ENCODE results near the gene PPID. TPM values are rescaled to one million over a fixed set of nuclear protein-coding genes. Genes with fewer than 3 reads are reported as not detected.
"Not testable (repeated sequence)": the region's sequence is repeated elsewhere in the genome, so short reads cannot be mapped to it uniquely, and the experiment has no call there.

Gene PPID
- total and polyA plus RNA-seq, 9 donors = 30.3 to 55.2 (median 47.0) TPM

DNA sequence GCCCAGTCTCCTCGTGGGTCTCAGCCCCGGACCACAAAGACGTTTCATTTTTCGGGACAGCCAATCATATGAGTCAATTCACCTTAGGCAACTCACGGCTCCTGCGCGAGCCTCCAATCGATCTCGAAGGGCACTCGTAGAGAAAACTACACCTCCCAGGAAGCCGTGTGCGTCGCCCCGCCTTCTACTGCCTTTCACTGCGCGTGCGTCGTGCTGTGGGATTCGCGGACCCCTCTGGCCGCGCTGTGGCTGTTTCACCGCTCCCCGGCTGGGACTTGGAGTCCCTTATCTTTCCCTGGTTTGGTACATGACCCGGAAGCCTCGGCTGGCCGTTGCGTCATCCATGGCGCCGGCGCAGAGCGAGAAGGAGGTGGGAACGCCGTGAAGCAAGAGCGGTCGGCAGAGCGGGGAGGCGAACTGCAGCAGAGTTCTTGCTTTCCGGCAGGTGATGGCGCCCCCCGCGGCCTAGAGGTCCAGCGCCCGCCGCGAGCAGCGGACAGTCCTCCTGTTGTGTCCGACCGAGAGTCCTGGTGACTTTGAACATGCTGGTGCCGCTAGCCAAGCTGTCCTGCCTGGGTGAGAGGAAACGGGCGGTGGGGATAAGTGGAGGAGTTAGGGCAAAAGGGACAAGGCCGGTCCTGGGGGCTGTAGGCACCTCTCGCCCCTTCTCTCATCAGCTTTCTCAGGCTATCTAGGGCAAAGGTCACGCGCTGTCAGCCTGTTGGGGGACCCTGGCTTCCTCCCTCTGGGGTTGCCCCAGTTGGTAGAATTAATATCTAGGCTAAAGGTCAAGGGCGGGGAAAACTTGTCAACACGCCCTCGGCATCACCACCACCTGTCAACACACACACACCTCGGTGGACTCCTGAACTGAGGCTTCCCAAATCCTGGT, 51.0 kb downstream of the PPID start, which contains the start of gene ETFDH:
Gene ETFDH, plus strand, starts transcription at position 382 of the 892 bp plus-strand sequence. Its CDS starts 161 bp downstream, at position 543.
- H3K36me3 ChIP-seq (ENCODE audit: control insufficient read depth, insufficient read depth, low read length) = no peaks in the 10 kb centered on the region
- peaks cover 9% of the 10 kb centered on the region for H3K4me1 ChIP-seq (ENCODE audit: control insufficient read depth, insufficient read depth, low read length)
- H3K27ac ChIP-seq (ENCODE audit: low read length) = peak within 1 kb of the TSS; percentile 99
- peak within 1 kb of the TSS; percentile 95 for H3K4me3 ChIP-seq (ENCODE audit: low read length)
- no peaks in the 10 kb centered on the region for H3K9me3 ChIP-seq (replicated peaks; ENCODE audit: control insufficient read depth, low read depth, low read length)
- DNase-seq = peak; percentile 100
- under 1% methylated on average over 51 of the region's 60 CpGs for WGBS (ENCODE audit: insufficient coverage)
- H3K27me3 ChIP-seq (ENCODE audit: control insufficient read depth, insufficient read depth, low read length) = no peaks in the 10 kb centered on the region

DNA sequence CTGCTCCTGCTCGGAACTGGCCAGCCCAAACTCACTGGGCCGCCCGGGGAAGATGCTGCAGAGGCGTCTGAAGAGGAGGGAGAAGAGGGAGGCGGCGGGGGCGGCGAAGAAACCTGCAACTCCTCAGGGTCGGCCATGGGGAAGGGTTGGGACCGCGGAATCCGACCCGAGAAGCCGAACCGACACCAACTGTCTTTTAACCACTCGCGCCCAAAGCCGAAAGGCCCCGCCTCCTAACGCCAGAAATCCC, 51.6 kb downstream of the PPID start, which contains the start of gene C4orf46:
Gene C4orf46, minus strand, starts transcription at position 223 of the 250 bp plus-strand sequence. Its CDS starts 86 bp downstream, at position 137.
- Histone ChIP-seq H3K27me3 (ENCODE audit: control insufficient read depth, insufficient read depth, low read length) (no peaks in the 10 kb centered on the region), H3K27ac (ENCODE audit: low read length) (peak within 1 kb of the TSS; percentile 99), H3K9me3 (replicated peaks; ENCODE audit: control insufficient read depth, low read depth, low read length) (no peaks in the 10 kb centered on the region), H3K4me3 (ENCODE audit: low read length) (peak within 1 kb of the TSS; percentile 95), H3K36me3 (ENCODE audit: control insufficient read depth, insufficient read depth, low read length) (no peaks in the 10 kb centered on the region), H3K4me1 (ENCODE audit: control insufficient read depth, insufficient read depth, low read length) (peaks cover 9% of the 10 kb centered on the region)
- no peak for DNase-seq
- under 1% methylated on average over 20 of the region's 20 CpGs for WGBS (ENCODE audit: insufficient coverage)

DNA sequence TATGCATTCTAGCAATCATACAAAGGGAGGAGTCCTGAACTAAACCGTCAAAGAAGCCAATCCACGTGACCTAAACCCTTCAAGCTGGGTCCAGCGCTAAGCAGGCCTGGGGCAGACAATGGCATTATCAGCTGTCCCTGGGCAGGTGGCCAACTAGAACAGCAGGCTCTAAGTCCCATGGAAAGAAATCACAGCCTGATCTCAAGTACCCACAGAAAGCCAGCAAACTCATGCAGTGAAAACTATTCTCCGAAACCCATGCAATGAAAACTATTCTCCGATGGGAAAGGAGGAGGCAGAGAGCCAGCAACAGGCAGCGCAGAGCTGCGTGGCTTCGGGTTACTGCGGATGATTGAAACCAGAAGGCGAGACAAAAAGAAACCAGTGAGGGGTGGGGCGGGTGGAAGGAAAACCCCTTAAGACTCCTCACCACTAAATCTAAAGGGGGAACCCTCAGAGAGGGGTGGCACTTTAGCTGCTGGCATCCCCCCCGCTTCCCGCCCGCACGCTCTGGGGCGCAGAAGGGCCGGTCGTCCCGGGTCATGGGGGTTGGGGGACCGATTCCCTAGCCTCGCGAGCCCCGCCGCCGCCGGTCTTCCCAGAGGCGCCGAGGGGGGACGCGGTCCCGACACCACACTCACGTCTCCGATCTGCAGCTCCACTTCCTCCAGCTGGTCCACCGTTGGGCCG, 52.1 kb downstream of the PPID start:
- no peaks in the 10 kb centered on the region for H3K27me3 ChIP-seq (ENCODE audit: control insufficient read depth, insufficient read depth, low read length)
- WGBS (ENCODE audit: insufficient coverage) = 0% methylated on average over 26 of the region's 35 CpGs
- peak; percentile 93 for DNase-seq

DNA sequence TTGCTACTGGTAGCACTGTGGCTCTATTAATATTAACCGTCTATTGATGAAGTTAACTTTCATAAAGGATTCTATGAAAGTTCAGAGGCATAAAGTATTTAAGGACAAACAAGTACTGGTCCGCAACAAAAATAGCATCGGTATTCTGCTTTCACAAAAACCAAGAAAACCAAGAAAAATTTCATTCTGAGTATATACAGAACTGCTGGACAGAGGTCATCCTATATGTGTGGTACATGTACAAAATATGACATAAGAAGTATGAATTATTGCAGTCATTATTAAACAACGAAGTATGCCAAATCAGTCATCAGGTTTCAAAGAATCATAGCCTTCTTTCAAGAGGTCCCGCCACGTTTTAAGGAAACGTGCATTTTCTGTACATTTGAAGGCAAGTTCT, 53.9 kb downstream of the PPID start:
- Histone ChIP-seq H3K4me3 (ENCODE audit: low read length) (no peak overlapping the region), H3K9me3 (replicated peaks; ENCODE audit: control insufficient read depth, low read depth, low read length) (no peaks in the 10 kb centered on the region), H3K4me1 (ENCODE audit: control insufficient read depth, insufficient read depth, low read length) (peaks cover 9% of the 10 kb centered on the region), H3K27me3 (ENCODE audit: control insufficient read depth, insufficient read depth, low read length) (no peaks in the 10 kb centered on the region), H3K27ac (ENCODE audit: low read length) (no peak overlapping the region), H3K36me3 (ENCODE audit: control insufficient read depth, insufficient read depth, low read length) (peaks cover 10% of the 10 kb centered on the region)
- no peak for DNase-seq
- 67% methylated on average over 3 of the region's 7 CpGs for WGBS (ENCODE audit: insufficient coverage)

More for the DNA sequence above, 52.1 kb downstream of the PPID start:
- H3K9me3 ChIP-seq (replicated peaks; ENCODE audit: control insufficient read depth, low read depth, low read length) = no peaks in the 10 kb centered on the region
- peak overlapping the region; percentile 95 for H3K4me3 ChIP-seq (ENCODE audit: low read length)
- peaks cover 9% of the 10 kb centered on the region for H3K4me1 ChIP-seq (ENCODE audit: control insufficient read depth, insufficient read depth, low read length)
- H3K27ac ChIP-seq (ENCODE audit: low read length) = peak overlapping the region; percentile 99
- H3K36me3 ChIP-seq (ENCODE audit: control insufficient read depth, insufficient read depth, low read length) = no peaks in the 10 kb centered on the region

DNA sequence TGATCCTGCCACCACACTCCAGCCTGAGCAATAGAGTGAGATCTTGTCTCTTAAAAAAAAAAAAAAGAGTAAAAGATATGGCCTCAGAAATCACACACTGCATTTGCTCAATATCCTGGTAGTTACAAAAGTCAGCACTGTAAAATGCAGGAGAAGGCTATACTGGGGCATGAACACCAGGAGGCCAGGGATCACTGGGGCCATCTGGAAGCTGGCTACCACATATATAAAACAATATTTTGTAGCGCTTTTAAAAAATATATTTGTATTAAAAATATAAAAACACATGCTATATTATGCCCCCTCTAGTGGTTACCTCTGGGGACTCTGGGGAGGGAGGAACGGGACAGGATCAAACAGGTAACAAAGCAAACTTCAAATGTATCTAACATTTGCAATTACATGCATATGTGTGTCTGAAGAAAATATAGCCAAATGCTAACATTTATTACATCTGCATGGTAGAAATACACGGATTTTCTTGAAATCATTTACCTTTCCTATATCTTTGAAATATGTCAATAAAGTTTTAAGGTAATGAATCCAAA, 55.5 kb downstream of the PPID start:
- Histone ChIP-seq H3K36me3 (ENCODE audit: control insufficient read depth, insufficient read depth, low read length) (peaks cover 10% of the 10 kb centered on the region), H3K27ac (ENCODE audit: low read length) (no peak overlapping the region), H3K27me3 (ENCODE audit: control insufficient read depth, insufficient read depth, low read length) (no peaks in the 10 kb centered on the region), H3K4me3 (ENCODE audit: low read length) (no peak overlapping the region), H3K4me1 (ENCODE audit: control insufficient read depth, insufficient read depth, low read length) (peaks cover 5% of the 10 kb centered on the region), H3K9me3 (replicated peaks; ENCODE audit: control insufficient read depth, low read depth, low read length) (no peaks in the 10 kb centered on the region)
- no peak for DNase-seq
- no CpG with 5 or more reads among the region's 3 CpGs for WGBS (ENCODE audit: insufficient coverage)

DNA sequence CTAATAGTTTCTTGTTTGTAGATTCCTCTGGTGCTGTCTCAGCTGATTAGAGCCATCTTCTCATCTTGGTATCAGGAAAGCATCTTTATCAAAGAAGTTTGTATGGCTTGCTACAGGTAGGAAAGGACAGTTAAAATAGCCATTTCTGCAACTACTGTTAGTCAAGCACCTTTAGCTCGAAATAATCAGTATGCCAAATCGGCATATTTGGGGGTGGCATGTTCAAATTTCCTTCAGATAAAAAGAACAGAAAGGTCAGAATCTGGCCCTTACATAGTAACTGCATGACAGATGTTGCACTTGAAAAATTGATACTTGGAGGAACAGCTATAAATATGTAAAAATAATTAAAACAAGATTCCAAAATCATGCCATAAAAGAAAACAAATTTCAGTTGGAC, 56.3 kb downstream of the PPID start:
- no peak for DNase-seq
- no CpG with 5 or more reads among the region's 2 CpGs for WGBS (ENCODE audit: insufficient coverage)

DNA sequence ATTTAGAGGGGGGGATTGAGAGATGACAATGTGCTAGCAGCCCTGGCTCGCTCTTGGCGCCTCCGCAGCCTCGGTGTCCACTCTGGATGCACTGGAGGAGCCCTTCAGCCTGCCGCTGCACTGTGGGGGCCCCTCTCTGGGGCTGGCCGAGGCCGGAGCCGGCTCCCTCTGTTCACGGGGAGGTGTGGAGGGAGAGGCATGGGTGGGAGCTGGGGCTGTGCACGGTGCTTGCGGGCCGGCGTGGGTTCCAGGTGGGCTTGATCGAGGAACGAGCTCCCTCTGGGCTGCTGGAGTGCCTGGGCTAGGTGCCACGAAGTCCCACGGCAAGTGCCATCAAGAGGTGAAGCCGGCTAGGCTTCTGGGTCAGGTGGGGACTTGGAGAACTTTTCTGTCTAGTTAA, 58.4 kb downstream of the PPID start:
- 94% methylated on average over 15 of the region's 18 CpGs for WGBS (ENCODE audit: insufficient coverage)
- H3K36me3 ChIP-seq (ENCODE audit: control insufficient read depth, insufficient read depth, low read length) = peaks cover 10% of the 10 kb centered on the region
- DNase-seq = no peak
- H3K4me1 ChIP-seq (ENCODE audit: control insufficient read depth, insufficient read depth, low read length) = no peaks in the 10 kb centered on the region
- no peaks in the 10 kb centered on the region for H3K9me3 ChIP-seq (replicated peaks; ENCODE audit: control insufficient read depth, low read depth, low read length)
- H3K27ac ChIP-seq (ENCODE audit: low read length) = no peak overlapping the region
- no peaks in the 10 kb centered on the region for H3K27me3 ChIP-seq (ENCODE audit: control insufficient read depth, insufficient read depth, low read length)
- no peak overlapping the region for H3K4me3 ChIP-seq (ENCODE audit: low read length)

More for the DNA sequence above, 56.3 kb downstream of the PPID start:
- no peak overlapping the region for H3K4me3 ChIP-seq (ENCODE audit: low read length)
- peaks cover 10% of the 10 kb centered on the region for H3K36me3 ChIP-seq (ENCODE audit: control insufficient read depth, insufficient read depth, low read length)
- no peaks in the 10 kb centered on the region for H3K27me3 ChIP-seq (ENCODE audit: control insufficient read depth, insufficient read depth, low read length)
- no peaks in the 10 kb centered on the region for H3K9me3 ChIP-seq (replicated peaks; ENCODE audit: control insufficient read depth, low read depth, low read length)
- no peak overlapping the region for H3K27ac ChIP-seq (ENCODE audit: low read length)
- H3K4me1 ChIP-seq (ENCODE audit: control insufficient read depth, insufficient read depth, low read length) = peaks cover 2% of the 10 kb centered on the region

DNA sequence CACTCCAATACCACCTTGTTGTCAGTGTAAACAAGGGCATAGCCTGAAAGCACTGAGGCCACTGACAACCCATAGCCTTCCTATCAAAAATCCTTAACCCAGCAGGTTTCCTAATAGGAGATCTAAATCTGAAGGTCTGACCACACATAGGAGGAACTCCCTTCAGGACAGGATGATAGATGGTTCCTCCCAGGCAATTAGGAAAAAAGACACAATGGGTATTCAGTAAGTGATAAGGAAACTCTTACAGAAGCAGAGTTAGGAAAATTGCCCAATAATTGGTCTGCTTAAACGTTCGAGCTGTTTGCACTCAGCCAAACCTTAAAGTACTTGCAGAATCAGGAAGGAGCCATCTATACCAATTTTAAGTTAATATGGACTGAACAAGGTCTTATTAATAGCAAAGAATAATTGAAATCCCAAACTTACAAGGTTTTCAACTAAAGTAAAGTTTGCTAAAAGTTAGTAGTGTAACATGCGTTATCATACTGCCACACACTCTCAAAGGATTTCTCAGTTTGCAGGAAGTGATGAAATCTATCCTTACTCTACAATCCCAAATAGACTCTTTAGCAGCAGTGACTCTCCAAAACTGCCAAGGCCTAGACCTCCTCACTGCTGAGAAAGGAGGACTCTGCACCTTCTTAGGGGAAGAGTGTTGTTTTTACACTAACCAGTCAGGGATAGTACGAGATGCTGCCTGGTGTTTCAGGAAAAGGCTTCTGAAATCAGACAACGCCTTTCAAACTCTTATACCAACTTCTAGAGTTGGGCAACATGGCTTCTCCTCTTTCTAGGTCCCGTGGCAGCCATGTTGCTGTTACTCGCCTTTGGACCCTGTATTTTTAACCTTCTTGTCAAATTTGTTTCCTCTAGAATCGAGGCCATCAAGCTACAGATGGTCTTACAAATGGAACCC, 59.2 kb downstream of the PPID start:
- H3K9me3 ChIP-seq (replicated peaks; ENCODE audit: control insufficient read depth, low read depth, low read length); H3K27me3 ChIP-seq (ENCODE audit: control insufficient read depth, insufficient read depth, low read length); H3K4me3 ChIP-seq (ENCODE audit: low read length); H3K27ac ChIP-seq (ENCODE audit: low read length); H3K4me1 ChIP-seq (ENCODE audit: control insufficient read depth, insufficient read depth, low read length); DNase-seq: not testable (repeated sequence)
- peaks cover 10% of the 10 kb centered on the region for H3K36me3 ChIP-seq (ENCODE audit: control insufficient read depth, insufficient read depth, low read length)
- WGBS (ENCODE audit: insufficient coverage) = 97% methylated on average over 4 of the region's 8 CpGs

DNA sequence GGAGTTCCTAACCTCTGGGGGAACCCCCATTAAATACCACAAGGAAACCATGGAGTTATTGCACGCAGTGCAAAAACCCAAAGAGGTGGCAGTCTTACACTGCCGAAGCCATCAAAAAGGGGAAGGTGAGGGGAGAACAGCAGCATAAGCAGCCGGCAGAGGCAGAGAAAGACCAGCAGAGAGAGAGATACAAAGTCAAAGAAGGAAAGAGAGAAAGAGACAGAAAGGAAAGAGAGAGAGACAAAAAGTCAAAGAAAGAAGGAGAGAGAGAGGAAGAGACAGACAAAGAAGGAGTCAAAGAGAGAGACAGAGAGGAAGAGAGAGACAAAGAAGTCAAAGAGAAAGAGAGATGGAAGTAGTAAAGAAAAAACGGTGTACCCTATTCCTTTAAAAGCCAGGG, 59.9 kb downstream of the PPID start:
- 75% methylated on average over 1 of the region's 4 CpGs for WGBS (ENCODE audit: insufficient coverage)
- DNase-seq = not testable (repeated sequence)

More for the DNA sequence above, 59.9 kb downstream of the PPID start:
- H3K4me1 ChIP-seq (ENCODE audit: control insufficient read depth, insufficient read depth, low read length); H3K27ac ChIP-seq (ENCODE audit: low read length); H3K9me3 ChIP-seq (replicated peaks; ENCODE audit: control insufficient read depth, low read depth, low read length); H3K27me3 ChIP-seq (ENCODE audit: control insufficient read depth, insufficient read depth, low read length); H3K4me3 ChIP-seq (ENCODE audit: low read length): not testable (repeated sequence)
- peaks cover 10% of the 10 kb centered on the region for H3K36me3 ChIP-seq (ENCODE audit: control insufficient read depth, insufficient read depth, low read length)

Data from muscle of leg (tissue), 11 donors.